C4-2B (cell line): ENCODE data around the gene MTA3.

Experiments
- ZFX ChIP-seq: fragments of 450-650 bp; IDR thresholded peaks from 2 replicates; pipeline ENCODE4 v1.6.1; 2017
- TF ChIP-seq, protein P1 (sequence below): fragments of 450-650 bp; conservative IDR thresholded peaks from 2 replicates; pipeline ENCODE4 v1.5.1; 2017; ENCODE audit warnings: mild to moderate bottlenecking

- TF ChIP-seq, protein P1, sequence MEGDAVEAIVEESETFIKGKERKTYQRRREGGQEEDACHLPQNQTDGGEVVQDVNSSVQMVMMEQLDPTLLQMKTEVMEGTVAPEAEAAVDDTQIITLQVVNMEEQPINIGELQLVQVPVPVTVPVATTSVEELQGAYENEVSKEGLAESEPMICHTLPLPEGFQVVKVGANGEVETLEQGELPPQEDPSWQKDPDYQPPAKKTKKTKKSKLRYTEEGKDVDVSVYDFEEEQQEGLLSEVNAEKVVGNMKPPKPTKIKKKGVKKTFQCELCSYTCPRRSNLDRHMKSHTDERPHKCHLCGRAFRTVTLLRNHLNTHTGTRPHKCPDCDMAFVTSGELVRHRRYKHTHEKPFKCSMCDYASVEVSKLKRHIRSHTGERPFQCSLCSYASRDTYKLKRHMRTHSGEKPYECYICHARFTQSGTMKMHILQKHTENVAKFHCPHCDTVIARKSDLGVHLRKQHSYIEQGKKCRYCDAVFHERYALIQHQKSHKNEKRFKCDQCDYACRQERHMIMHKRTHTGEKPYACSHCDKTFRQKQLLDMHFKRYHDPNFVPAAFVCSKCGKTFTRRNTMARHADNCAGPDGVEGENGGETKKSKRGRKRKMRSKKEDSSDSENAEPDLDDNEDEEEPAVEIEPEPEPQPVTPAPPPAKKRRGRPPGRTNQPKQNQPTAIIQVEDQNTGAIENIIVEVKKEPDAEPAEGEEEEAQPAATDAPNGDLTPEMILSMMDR, result no peak
- TF ChIP-seq ZFX, result no peak
Measured at GRCh38 chr2:42673989-42674579, 105.7 kb downstream of the MTA3 start.
